Forelimb muscle (tissue), 1 donor: ENCODE data around the gene PIK3C2G. TPM values are rescaled to one million over a fixed set of nuclear protein-coding genes. Genes with fewer than 3 reads are reported as not detected.
"Not testable (repeated sequence)": the region's sequence is repeated elsewhere in the genome, so short reads cannot be mapped to it uniquely, and the experiment has no call there.

ENCODE experiments used
- DNase-seq: peaks from one replicate; pipeline ENCODE4 v3.0.0-alpha.2; 2013; ENCODE audit warnings: low read depth
- polyA plus RNA-seq: library from polyadenylated mRNA; unstranded; fragments of 120-200 nt; gene quantifications from one replicate; pipeline ENCODE4 v1.2.1, GENCODE V29; 2013; ENCODE audit not compliant: insufficient read length

The PIK3C2G gene
- polyA plus RNA-seq, 1 donor: 0.08 TPM

- peak; percentile 19 for DNase-seq
Observed at GRCh38 chr12:18643681-18644080, 382.4 kb downstream of the PIK3C2G start.

- no peak for DNase-seq
Observed at GRCh38 chr12:18644564-18644963, 383.2 kb downstream of the PIK3C2G start.

GRCh38 chr12:18646286-18646890, 385.1 kb downstream of the PIK3C2G start:
- DNase-seq: peak; percentile 17

- no peak for DNase-seq
Observed at GRCh38 chr12:18651525-18651924, 390.2 kb downstream of the PIK3C2G start.

- DNase-seq: no peak
Observed at GRCh38 chr12:18652596-18652995, 391.3 kb downstream of the PIK3C2G start.

GRCh38 chr12:18653465-18653864, 392.1 kb downstream of the PIK3C2G start:
- DNase-seq: no peak

GRCh38 chr12:18655351-18655750, 394.0 kb downstream of the PIK3C2G start:
- DNase-seq: no peak

- DNase-seq: no peak
Observed at GRCh38 chr12:18658179-18658578, 396.9 kb downstream of the PIK3C2G start.

- DNase-seq: no peak
Observed at GRCh38 chr12:18658829-18659228, 397.5 kb downstream of the PIK3C2G start.

- no peak for DNase-seq
Observed at GRCh38 chr12:18676141-18676540, 414.8 kb downstream of the PIK3C2G start.

- peak; percentile 11 for DNase-seq
Observed at GRCh38 chr12:18676996-18677588, 415.8 kb downstream of the PIK3C2G start.

- no peak for DNase-seq
Observed at GRCh38 chr12:18681818-18682217, 420.5 kb downstream of the PIK3C2G start.

- DNase-seq: no peak
Observed at GRCh38 chr12:18683327-18684013, 422.2 kb downstream of the PIK3C2G start.

- no peak for DNase-seq
Observed at GRCh38 chr12:18684430-18684829, 423.1 kb downstream of the PIK3C2G start.

- no peak for DNase-seq
Observed at GRCh38 chr12:18689771-18690170, 428.5 kb downstream of the PIK3C2G start.

- no peak for DNase-seq
Observed at GRCh38 chr12:18690653-18691052, 429.3 kb downstream of the PIK3C2G start.

- not testable (repeated sequence) for DNase-seq
Observed at GRCh38 chr12:18693986-18694385, 432.7 kb downstream of the PIK3C2G start.

- no peak for DNase-seq
Observed at GRCh38 chr12:18696971-18697602, 435.8 kb downstream of the PIK3C2G start.
